HG03442 (cell line): ENCODE measurements around the gene ECEL1.

Source experiments
- ATAC-seq: cut with Tn5 transposase; IDR thresholded peaks from one replicate; pipeline ENCODE4 v1.9.1; 2021; ENCODE audit warnings: mild to moderate bottlenecking, moderate library complexity; ENCODE audit not compliant: unreplicated experiment

Gene ECEL1

GRCh38 chr2:232431705-232432590 is 55.7 kb downstream of the ECEL1 start:
- no peak for ATAC-seq
